Neural progenitor cell (in vitro differentiated cells): ENCODE results near the gene ENTPD5.

Experiments
- CTCF ChIP-seq: fragments of 200-600 bp; sonication (generic); IDR thresholded peaks from 2 replicates; pipeline ENCODE4 v1.5.1; 2017; ENCODE audit warnings: antibody characterized with exemption, mild to moderate bottlenecking
- EZH2 ChIP-seq: fragments of 200-600 bp; sonication (generic); IDR thresholded peaks from 2 replicates; pipeline ENCODE4 v1.6.1; 2017; ENCODE audit warnings: antibody characterized with exemption, mild to moderate bottlenecking, moderate library complexity
- EZH2phosphoT487 ChIP-seq: fragments of 200-600 bp; sonication (generic); IDR thresholded peaks from 2 replicates; pipeline ENCODE4 v1.6.1; 2017; ENCODE audit warnings: antibody characterized with exemption

GRCh38 chr14:73909681-73910080, 109.4 kb downstream of the ENTPD5 start:
- TF ChIP-seq CTCF (no peak), EZH2phosphoT487 (no peak), EZH2 (no peak)
